Panc1 (cell line): ENCODE data around the gene NR5A1. TPM values are rescaled to one million over a fixed set of nuclear protein-coding genes. Genes with fewer than 3 reads are reported as not detected.

Experiments
- ATAC-seq: fragments of 200-7000 bp; cut with Tn5 transposase; 2 replicates; pipeline ENCODE4 v1.9.1; 2020; ENCODE audit warnings: mild to moderate bottlenecking, moderate library complexity
- BruUV-seq: library from RNA; stranded (reverse); fragments of 400-500 nt; replicated peaks from 2 replicates; lab custom pipeline; 2021; lab: Mats Ljungman, UMichigan
- CTCF ChIA-PET: fragments of 300-600 bp; sonication (Branson Sonifier 250); formaldehyde crosslinking; loops from one replicate; lab custom pipeline; 2022; ENCODE audit warnings: antibody characterized with exemption; lab: Charles Lee
- POLR2A ChIA-PET: fragments of 300-600 bp; sonication (Branson Sonifier 250); formaldehyde crosslinking; loops from one replicate; lab custom pipeline; 2022; ENCODE audit warnings: antibody characterized with exemption; lab: Charles Lee
- DNase-seq: peaks from one replicate; pipeline ENCODE4 v3.0.0-alpha.2; 2010; ENCODE audit warnings: low read depth, low spot score
- H3K27ac ChIP-seq: 2 replicates; pipeline ENCODE4 v1.5.1; 2011; ENCODE audit warnings: mild to moderate bottlenecking, low read length, inconsistent platforms
- H3K27me3 ChIP-seq: fragments of 200-500 bp; sonication (Bioruptor generic); 2 replicates; pipeline ENCODE4 v1.6.0; 2014; ENCODE audit warnings: low read length, inconsistent platforms; ENCODE audit not compliant: control insufficient read depth, insufficient read depth
- H3K36me3 ChIP-seq: fragments of 200-500 bp; sonication (Bioruptor generic); 2 replicates; pipeline ENCODE4 v1.5.1; 2014; ENCODE audit warnings: inconsistent platforms, mild to moderate bottlenecking, low read length, moderate library complexity; ENCODE audit not compliant: control insufficient read depth, insufficient read depth
- H3K4me1 ChIP-seq: 2 replicates; pipeline ENCODE4 v1.5.1; 2011; ENCODE audit warnings: inconsistent platforms, mild to moderate bottlenecking, low read length, moderate library complexity; ENCODE audit not compliant: control insufficient read depth, insufficient read depth
- H3K4me3 ChIP-seq, 2 experiments: 2 replicates each; pipeline ENCODE4 v1.5.1; 2011 to 2012; ENCODE audit warnings: low read depth in 2 of 2, low read length in 2 of 2, mild to moderate bottlenecking in 2 of 2, inconsistent platforms in 1 of 2, moderate library complexity in 1 of 2
- H3K9me3 ChIP-seq: fragments of 200-500 bp; sonication (Bioruptor generic); 2 replicates; pipeline ENCODE4 v1.5.1; 2014; ENCODE audit warnings: low read depth, mild to moderate bottlenecking, inconsistent platforms, low read length, moderate library complexity; ENCODE audit not compliant: control insufficient read depth, insufficient read depth
- CTCF ChIP-seq: fragments of 450-650 bp; IDR thresholded peaks from 2 replicates; pipeline ENCODE4 v1.5.1; 2017; ENCODE audit warnings: mild to moderate bottlenecking
- POLR2AphosphoS5 ChIP-seq: IDR thresholded peaks from 2 replicates; pipeline ENCODE4 v1.6.1; 2012; ENCODE audit warnings: mild to moderate bottlenecking, low read depth, low read length, moderate library complexity
- REST ChIP-seq, 2 experiments: IDR thresholded peaks; 2 replicates each; pipeline ENCODE4 v1.6.1; 2011 to 2012; ENCODE audit warnings: low read depth in 2 of 2, control low read depth in 1 of 2, low read length in 1 of 2, mild to moderate bottlenecking in 1 of 2, moderate library complexity in 1 of 2; ENCODE audit not compliant: insufficient read depth in 1 of 2
- SIN3A ChIP-seq: IDR thresholded peaks from 2 replicates; pipeline ENCODE4 v1.6.1; 2012; ENCODE audit warnings: low read depth, mild to moderate bottlenecking, low read length, moderate library complexity, borderline replicate concordance; ENCODE audit not compliant: insufficient read depth
- TCF7L2 ChIP-seq: IDR thresholded peaks from 2 replicates; pipeline ENCODE4 v1.6.1; 2011; ENCODE audit warnings: mild to moderate bottlenecking, low read depth, low read length, inconsistent platforms
- in situ Hi-C: cut with HindIII; loops from 2 replicates; pipeline ENCODE4 v1.10.0; 2016; ENCODE audit warnings: low sequenced_read_pairs, low pct_unique_long_range_greater_than_20kb
- intact Hi-C: fragments of 100-400 bp; cut with micrococcal nuclease; formaldehyde crosslinking; loops from one replicate; pipeline ENCODE4 v1.10.0; 2022; ENCODE audit not compliant: unreplicated experiment
- total RNA-seq: library from RNA; stranded (reverse); gene quantifications from one replicate; pipeline ENCODE4 v1.2.1, GENCODE V29; 2021; ENCODE audit not compliant: unreplicated experiment

NR5A1 gene
- total RNA-seq, 1 experiment from 2014 or later, result 2.5 TPM

- no TSS peak for BruUV-seq
- TF ChIP-seq TCF7L2 (no peak), CTCF (no peak), SIN3A (no peak), POLR2AphosphoS5 (no peak), REST (IDR thresholded peaks at IDR 0.05; ENCODE audit: insufficient read depth in 1 of 2, low read depth in 2 of 2, low read length in 1 of 2) (no peak)
- in situ Hi-C loops, result no loop called here
- no peaks in the 10 kb centered on the region for H3K36me3 ChIP-seq
- H3K4me3 ChIP-seq, result no peak overlapping the region
- H3K27me3 ChIP-seq, result no peaks in the 10 kb centered on the region
- CTCF ChIA-PET, result no interaction called here
- no peaks in the 10 kb centered on the region for H3K9me3 ChIP-seq
- DNase-seq (no peak), ATAC-seq (no peak)
- intact Hi-C loops, result no loop called here
- no peak overlapping the region for H3K27ac ChIP-seq
- POLR2A ChIA-PET, result no interaction called here
- H3K4me1 ChIP-seq, result no peaks in the 10 kb centered on the region
Observed at GRCh38 chr9:124471761-124472160, 35.4 kb downstream of the NR5A1 start.

GRCh38 chr9:124470726-124471125 is 36.5 kb downstream of the NR5A1 start:
- TF ChIP-seq CTCF (no peak), TCF7L2 (no peak), REST (IDR thresholded peaks at IDR 0.05; ENCODE audit: insufficient read depth in 1 of 2, low read depth in 2 of 2, low read length in 1 of 2) (no peak), SIN3A (no peak), POLR2AphosphoS5 (no peak)
- H3K4me3 ChIP-seq, result no peak overlapping the region
- no peaks in the 10 kb centered on the region for H3K36me3 ChIP-seq
- H3K4me1 ChIP-seq, result no peaks in the 10 kb centered on the region
- in situ Hi-C loops (no loop called here), intact Hi-C loops (no loop called here)
- H3K9me3 ChIP-seq, result no peaks in the 10 kb centered on the region
- POLR2A ChIA-PET, result no interaction called here
- no TSS peak for BruUV-seq
- no peaks in the 10 kb centered on the region for H3K27me3 ChIP-seq
- ATAC-seq (no peak), DNase-seq (no peak)
- CTCF ChIA-PET, result no interaction called here
- no peak overlapping the region for H3K27ac ChIP-seq
